Osteoblast (primary cell): ENCODE data around the gene IL17C. TPM values are rescaled to one million over a fixed set of nuclear protein-coding genes. Genes with fewer than 3 reads are reported as not detected.

Experiments
- DNase-seq: peaks from one replicate; pipeline ENCODE4 v3.0.0; 2011; ENCODE audit warnings: low spot score, mixed read lengths; ENCODE audit not compliant: insufficient read length; ENCODE audit errors: missing footprints
- H2AFZ ChIP-seq: 2 replicates; pipeline ENCODE4 v1.6.0; 2011; ENCODE audit warnings: mild to moderate bottlenecking, low read length
- H3K27ac ChIP-seq: 2 replicates; pipeline ENCODE4 v1.5.1; 2011; ENCODE audit warnings: mild to moderate bottlenecking, low read depth, low read length, moderate library complexity
- H3K27me3 ChIP-seq: 2 replicates; pipeline ENCODE4 v1.6.0; 2012; ENCODE audit warnings: mild to moderate bottlenecking, control low read depth, inconsistent platforms, low read length, moderate library complexity; ENCODE audit not compliant: insufficient read depth
- H3K36me3 ChIP-seq: 2 replicates; pipeline ENCODE4 v1.5.1; 2011; ENCODE audit warnings: mild to moderate bottlenecking, low read length, control low read depth, moderate library complexity; ENCODE audit not compliant: insufficient read depth
- H3K4me1 ChIP-seq: 2 replicates; pipeline ENCODE4 v1.5.1; 2011; ENCODE audit warnings: mild to moderate bottlenecking, low read length, control low read depth, moderate library complexity; ENCODE audit not compliant: insufficient read depth
- H3K4me2 ChIP-seq: 2 replicates; pipeline ENCODE4 v1.6.0; 2011; ENCODE audit warnings: mild to moderate bottlenecking, low read length; ENCODE audit not compliant: insufficient read depth
- H3K4me3 ChIP-seq: fragments of 200-600 bp; sonication (generic); 3 replicates; pipeline ENCODE4 v1.5.1; 2012; ENCODE audit warnings: mild to moderate bottlenecking, low read length, inconsistent platforms; ENCODE audit not compliant: insufficient read depth
- H3K79me2 ChIP-seq: 2 replicates; pipeline ENCODE4 v1.6.0; 2012; ENCODE audit warnings: mild to moderate bottlenecking, low read length, control low read depth, inconsistent platforms; ENCODE audit not compliant: insufficient read depth
- H3K9me3 ChIP-seq: 2 replicates; pipeline ENCODE4 v1.5.1; 2011; ENCODE audit warnings: low read depth, low read length, control low read depth
- H4K20me1 ChIP-seq: 2 replicates; pipeline ENCODE4 v1.6.0; 2012; ENCODE audit warnings: mild to moderate bottlenecking, low read length, control low read depth; ENCODE audit not compliant: insufficient read depth
- total RNA-seq: library from RNA; depleted of rRNA; stranded (reverse); fragments of >200 nt; gene quantifications from 2 replicates; pipeline ENCODE4 v1.2.3, GENCODE V29; 2012
- TF ChIP-seq, protein P1 (sequence below): IDR thresholded peaks from 2 replicates; pipeline ENCODE4 v1.5.1; 2011; ENCODE audit warnings: mild to moderate bottlenecking, low read depth, low read length, moderate library complexity; ENCODE audit errors: extremely low read depth

The IL17C gene
- total RNA-seq, 1 donor: under 0.01 TPM

DNA sequence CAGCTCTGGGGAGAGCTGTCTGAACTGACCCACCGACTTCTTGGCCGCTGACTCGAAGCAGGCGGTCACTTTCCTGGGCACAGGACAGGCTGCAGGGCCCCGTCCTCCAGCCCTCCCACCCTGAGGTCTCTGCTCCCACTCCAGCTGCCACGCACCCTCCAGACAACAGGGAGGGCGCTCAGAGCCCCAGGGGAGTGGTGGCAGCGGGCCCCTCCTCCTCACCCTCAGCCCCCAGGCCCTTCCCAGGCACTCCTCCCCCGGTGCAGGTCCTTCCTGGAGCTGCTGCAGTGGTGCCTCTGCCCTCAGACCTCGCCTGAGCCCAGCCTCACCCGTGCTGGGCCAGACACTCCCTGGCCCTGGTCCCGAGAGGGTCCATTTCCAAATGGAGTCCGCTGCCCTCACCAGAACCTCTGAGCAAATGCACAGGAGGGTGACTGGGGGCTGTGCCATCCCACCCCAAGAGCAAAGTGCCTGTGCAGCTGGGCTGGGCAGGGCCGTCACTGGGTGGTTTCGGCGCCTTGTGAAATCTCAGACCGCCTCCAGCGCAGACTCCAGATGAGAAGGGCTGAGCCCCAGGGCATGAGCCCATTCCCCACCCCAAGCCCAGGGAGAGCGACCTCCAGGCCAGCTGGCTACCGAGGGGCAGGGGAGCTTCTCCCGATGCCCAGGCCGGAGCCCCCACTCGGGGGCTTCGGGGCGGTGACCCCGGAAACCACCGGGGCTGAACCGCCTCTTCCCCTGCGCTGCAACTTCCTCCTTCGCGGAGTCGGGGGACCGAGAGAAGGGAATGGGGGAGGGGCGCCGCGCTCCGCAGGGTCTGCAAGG lies 11.8 kb downstream of the IL17C start:
- H3K9me3 ChIP-seq: no peaks in the 10 kb centered on the region
- TF ChIP-seq, protein P1, sequence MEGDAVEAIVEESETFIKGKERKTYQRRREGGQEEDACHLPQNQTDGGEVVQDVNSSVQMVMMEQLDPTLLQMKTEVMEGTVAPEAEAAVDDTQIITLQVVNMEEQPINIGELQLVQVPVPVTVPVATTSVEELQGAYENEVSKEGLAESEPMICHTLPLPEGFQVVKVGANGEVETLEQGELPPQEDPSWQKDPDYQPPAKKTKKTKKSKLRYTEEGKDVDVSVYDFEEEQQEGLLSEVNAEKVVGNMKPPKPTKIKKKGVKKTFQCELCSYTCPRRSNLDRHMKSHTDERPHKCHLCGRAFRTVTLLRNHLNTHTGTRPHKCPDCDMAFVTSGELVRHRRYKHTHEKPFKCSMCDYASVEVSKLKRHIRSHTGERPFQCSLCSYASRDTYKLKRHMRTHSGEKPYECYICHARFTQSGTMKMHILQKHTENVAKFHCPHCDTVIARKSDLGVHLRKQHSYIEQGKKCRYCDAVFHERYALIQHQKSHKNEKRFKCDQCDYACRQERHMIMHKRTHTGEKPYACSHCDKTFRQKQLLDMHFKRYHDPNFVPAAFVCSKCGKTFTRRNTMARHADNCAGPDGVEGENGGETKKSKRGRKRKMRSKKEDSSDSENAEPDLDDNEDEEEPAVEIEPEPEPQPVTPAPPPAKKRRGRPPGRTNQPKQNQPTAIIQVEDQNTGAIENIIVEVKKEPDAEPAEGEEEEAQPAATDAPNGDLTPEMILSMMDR: no peak
- no peaks in the 10 kb centered on the region for H3K27me3 ChIP-seq
- peaks cover 3% of the 10 kb centered on the region for H3K79me2 ChIP-seq
- peak overlapping the region; percentile 62 for H2AFZ ChIP-seq
- H3K4me3 ChIP-seq: peak overlapping the region; percentile 85
- peaks cover 11% of the 10 kb centered on the region for H3K4me1 ChIP-seq
- peak; percentile 98 for DNase-seq
- H3K36me3 ChIP-seq: peaks cover 8% of the 10 kb centered on the region
- H3K4me2 ChIP-seq: peak overlapping the region; percentile 88
- H4K20me1 ChIP-seq: peaks cover 13% of the 10 kb centered on the region
- H3K27ac ChIP-seq: peak overlapping the region; percentile 12

DNA sequence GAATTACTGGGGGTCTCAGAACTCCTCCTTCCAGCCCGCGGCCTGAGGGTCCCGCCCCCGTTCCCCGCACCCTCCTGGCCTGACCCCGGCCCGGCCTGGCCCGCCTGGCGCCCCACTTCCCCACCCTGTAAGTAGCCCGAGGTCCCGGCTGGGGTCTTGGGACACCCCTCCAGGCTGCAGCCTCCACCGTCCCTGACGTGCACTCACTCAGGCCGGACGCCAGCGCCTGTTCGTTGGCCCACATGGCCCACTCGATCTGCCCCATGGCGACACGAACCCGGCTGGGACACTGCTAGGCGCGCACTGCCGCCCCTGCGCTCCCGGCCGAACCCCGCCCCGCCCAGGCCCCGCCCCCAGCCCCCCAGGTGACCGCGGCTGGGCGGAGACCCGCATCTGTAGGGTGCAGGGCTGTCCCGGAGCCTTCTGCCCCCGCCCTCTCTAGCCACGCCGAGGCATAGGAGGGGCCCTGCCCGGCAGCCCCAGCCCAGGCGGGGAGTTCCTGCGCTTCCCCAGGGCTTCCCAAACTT lies 12.4 kb downstream of the IL17C start, which contains the start of gene CYBA:
Gene CYBA (minus strand): TSS at position 305 of the 527 bp plus-strand sequence. CDS start 40 bp downstream, at position 265.
- Histone ChIP-seq H2AFZ (peak within 1 kb of the TSS; percentile 72), H3K79me2 (peaks cover 3% of the 10 kb centered on the region), H3K27me3 (no peaks in the 10 kb centered on the region), H4K20me1 (peaks cover 13% of the 10 kb centered on the region), H3K9me3 (no peaks in the 10 kb centered on the region), H3K27ac (peak within 1 kb of the TSS; percentile 12), H3K4me2 (peak within 1 kb of the TSS; percentile 88), H3K36me3 (peaks cover 8% of the 10 kb centered on the region), H3K4me1 (peaks cover 11% of the 10 kb centered on the region), H3K4me3 (peak within 1 kb of the TSS; percentile 85)
- TF ChIP-seq, protein P1: no peak
- peak; percentile 99 for DNase-seq

DNA sequence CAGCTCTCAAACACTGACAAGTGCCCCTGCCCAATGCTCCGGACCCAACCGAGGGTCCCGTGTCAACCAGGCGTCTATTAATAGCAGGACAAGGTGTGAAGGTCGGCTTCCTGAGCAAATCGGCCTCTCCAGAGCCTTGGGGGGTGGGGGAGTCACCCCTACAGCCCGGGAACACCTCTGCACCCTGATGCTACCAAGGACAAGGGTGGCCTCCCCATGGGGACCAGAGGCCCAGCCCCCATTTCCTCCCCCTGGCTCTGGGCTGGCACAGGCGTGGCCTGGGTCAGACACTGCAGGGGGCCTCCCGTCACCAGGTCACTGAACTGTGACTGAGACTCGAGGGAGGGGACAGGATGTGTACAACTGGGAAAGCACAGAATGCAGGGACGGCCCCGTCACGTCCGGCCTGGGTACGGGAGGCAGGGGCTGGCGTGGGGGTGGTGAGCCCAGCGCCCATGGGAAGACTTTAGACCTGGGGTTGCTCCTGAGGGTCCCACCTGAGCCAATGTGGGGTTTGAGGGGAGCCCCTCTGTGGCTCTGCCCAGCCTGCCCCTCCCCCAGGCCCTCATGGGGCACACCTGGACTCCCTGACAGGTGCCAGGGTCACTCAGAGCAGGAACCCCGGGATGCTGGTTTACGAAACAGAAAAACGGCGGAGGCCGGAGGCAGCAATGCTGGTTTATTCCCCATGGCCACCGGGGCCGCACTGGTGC lies 13.1 kb downstream of the IL17C start:
- H4K20me1 ChIP-seq: peaks cover 13% of the 10 kb centered on the region
- H3K27ac ChIP-seq: no peak overlapping the region
- DNase-seq: peak; percentile 93
- H3K27me3 ChIP-seq: no peaks in the 10 kb centered on the region
- H3K4me2 ChIP-seq: peak overlapping the region; percentile 88
- H3K4me1 ChIP-seq: peaks cover 11% of the 10 kb centered on the region
- H3K36me3 ChIP-seq: peaks cover 8% of the 10 kb centered on the region
- H3K79me2 ChIP-seq: peaks cover 3% of the 10 kb centered on the region
- peak overlapping the region; percentile 85 for H3K4me3 ChIP-seq
- TF ChIP-seq, protein P1: no peak
- H3K9me3 ChIP-seq: no peaks in the 10 kb centered on the region
- peak overlapping the region; percentile 72 for H2AFZ ChIP-seq
